B cell (primary cell): ENCODE measurements around the gene CDCA5.

Experiments used
- EZH2 ChIP-seq: IDR thresholded peaks from 2 replicates; pipeline ENCODE4 v1.6.1; 2012; ENCODE audit warnings: borderline replicate concordance, low read depth, mild to moderate bottlenecking, moderate library complexity, low read length; ENCODE audit not compliant: insufficient read depth, poor library complexity, severe bottlenecking
- TF ChIP-seq, protein P1 (sequence below): fragments of 200-600 bp; IDR thresholded peaks from one replicate; pipeline ENCODE4 v1.8.0; 2022; ENCODE audit warnings: antibody characterized with exemption, mild to moderate bottlenecking

GRCh38 chr11:65057526-65057925 lies 26.3 kb downstream of the CDCA5 start:
- TF ChIP-seq, protein P1, sequence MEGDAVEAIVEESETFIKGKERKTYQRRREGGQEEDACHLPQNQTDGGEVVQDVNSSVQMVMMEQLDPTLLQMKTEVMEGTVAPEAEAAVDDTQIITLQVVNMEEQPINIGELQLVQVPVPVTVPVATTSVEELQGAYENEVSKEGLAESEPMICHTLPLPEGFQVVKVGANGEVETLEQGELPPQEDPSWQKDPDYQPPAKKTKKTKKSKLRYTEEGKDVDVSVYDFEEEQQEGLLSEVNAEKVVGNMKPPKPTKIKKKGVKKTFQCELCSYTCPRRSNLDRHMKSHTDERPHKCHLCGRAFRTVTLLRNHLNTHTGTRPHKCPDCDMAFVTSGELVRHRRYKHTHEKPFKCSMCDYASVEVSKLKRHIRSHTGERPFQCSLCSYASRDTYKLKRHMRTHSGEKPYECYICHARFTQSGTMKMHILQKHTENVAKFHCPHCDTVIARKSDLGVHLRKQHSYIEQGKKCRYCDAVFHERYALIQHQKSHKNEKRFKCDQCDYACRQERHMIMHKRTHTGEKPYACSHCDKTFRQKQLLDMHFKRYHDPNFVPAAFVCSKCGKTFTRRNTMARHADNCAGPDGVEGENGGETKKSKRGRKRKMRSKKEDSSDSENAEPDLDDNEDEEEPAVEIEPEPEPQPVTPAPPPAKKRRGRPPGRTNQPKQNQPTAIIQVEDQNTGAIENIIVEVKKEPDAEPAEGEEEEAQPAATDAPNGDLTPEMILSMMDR = no peak
- TF ChIP-seq EZH2 = no peak
